ENCODE data around the gene DUSP21. TPM values are rescaled to one million over a fixed set of nuclear protein-coding genes. Genes with fewer than 3 reads are reported as not detected.
A peak's percentile ranks its signal among the peaks of the same experiment; 100 is the strongest.
"Not testable (repeated sequence)": the region's sequence is repeated elsewhere in the genome, so short reads cannot be mapped to it uniquely, and the experiment has no call there.

DUSP21 gene
- total RNA-seq, 4 donors from 2014 or later = not detected

DNA sequence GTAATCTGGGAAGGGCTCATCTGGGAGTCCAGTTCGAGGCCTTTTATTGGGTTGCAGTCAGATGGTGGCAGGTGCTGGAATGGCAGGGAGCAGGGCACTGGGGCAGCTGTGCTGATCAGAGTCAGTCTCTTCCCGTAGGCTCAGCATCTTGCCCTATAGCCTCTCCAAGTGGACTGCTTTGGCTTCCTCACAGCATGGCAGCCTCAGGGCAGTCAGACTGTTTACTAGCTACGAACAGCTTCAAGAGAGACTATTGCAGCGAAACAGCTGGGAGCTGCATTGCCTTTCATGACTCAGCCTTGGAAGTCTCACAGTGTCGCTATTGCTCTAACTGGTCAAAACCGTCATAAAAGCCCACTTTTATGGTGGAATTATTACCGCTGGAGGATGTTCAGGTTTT lies 26.8 kb upstream of the DUSP21 start:
- Histone ChIP-seq H3K4me1 (no peaks in the 10 kb centered on the region), H3K27me3 (no peaks in the 10 kb centered on the region), H3K27ac (no peak overlapping the region), H3K9me3 (no peaks in the 10 kb centered on the region), H3K36me3 (no peaks in the 10 kb centered on the region), H3K4me3 (no peak overlapping the region)
- ATAC-seq (no peak), DNase-seq (no peak)
- intact Hi-C loops (cut with DNase I; ENCODE audit: low total_unique reads) = no loop called here
- TF ChIP-seq, protein P1, sequence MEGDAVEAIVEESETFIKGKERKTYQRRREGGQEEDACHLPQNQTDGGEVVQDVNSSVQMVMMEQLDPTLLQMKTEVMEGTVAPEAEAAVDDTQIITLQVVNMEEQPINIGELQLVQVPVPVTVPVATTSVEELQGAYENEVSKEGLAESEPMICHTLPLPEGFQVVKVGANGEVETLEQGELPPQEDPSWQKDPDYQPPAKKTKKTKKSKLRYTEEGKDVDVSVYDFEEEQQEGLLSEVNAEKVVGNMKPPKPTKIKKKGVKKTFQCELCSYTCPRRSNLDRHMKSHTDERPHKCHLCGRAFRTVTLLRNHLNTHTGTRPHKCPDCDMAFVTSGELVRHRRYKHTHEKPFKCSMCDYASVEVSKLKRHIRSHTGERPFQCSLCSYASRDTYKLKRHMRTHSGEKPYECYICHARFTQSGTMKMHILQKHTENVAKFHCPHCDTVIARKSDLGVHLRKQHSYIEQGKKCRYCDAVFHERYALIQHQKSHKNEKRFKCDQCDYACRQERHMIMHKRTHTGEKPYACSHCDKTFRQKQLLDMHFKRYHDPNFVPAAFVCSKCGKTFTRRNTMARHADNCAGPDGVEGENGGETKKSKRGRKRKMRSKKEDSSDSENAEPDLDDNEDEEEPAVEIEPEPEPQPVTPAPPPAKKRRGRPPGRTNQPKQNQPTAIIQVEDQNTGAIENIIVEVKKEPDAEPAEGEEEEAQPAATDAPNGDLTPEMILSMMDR (IDR thresholded peaks at IDR 0.05 in 4 of 5, conservative IDR thresholded peaks at IDR 0.05 in 1 of 5) = no peak
- no peak for TF ChIP-seq POLR2A (IDR thresholded peaks at IDR 0.05)
- in situ Hi-C loops (cut with MboI; ENCODE audit: low sequenced_read_pairs in 4 of 4) = no loop called here

DNA sequence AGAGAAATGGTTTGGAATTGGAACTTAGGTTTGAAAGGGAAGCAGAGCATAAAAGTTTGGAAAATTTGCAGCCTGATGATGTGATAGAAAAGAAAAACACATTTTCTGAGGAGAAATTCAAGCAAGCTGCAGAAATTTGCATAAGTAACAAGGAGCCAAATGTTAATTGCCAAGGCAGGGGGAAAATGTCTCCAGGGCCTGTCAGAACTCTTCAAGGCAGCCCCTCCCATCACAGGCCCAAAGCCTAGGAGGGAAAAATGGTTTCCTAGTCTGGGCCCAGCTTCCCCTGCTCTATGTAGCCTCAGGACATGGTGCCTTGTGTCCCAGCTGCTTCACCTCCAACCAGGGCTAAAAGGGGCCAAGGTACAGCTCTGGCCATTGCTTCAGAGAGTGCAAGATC lies 21.2 kb upstream of the DUSP21 start:
- intact Hi-C loops (cut with DNase I; ENCODE audit: low total_unique reads) = no loop called here
- Histone ChIP-seq H3K9me3 (no peaks in the 10 kb centered on the region), H3K27me3 (no peaks in the 10 kb centered on the region), H3K4me3 (no peak overlapping the region), H3K27ac (no peak overlapping the region), H3K4me1 (no peaks in the 10 kb centered on the region), H3K36me3 (no peaks in the 10 kb centered on the region)
- in situ Hi-C loops (cut with MboI; ENCODE audit: low sequenced_read_pairs in 4 of 4) = no loop called here
- ATAC-seq = no peak
- TF ChIP-seq, protein P1 (IDR thresholded peaks at IDR 0.05 in 4 of 5, conservative IDR thresholded peaks at IDR 0.05 in 1 of 5) = no peak
- no peak for TF ChIP-seq POLR2A (IDR thresholded peaks at IDR 0.05)
- DNase-seq = no peak

DNA sequence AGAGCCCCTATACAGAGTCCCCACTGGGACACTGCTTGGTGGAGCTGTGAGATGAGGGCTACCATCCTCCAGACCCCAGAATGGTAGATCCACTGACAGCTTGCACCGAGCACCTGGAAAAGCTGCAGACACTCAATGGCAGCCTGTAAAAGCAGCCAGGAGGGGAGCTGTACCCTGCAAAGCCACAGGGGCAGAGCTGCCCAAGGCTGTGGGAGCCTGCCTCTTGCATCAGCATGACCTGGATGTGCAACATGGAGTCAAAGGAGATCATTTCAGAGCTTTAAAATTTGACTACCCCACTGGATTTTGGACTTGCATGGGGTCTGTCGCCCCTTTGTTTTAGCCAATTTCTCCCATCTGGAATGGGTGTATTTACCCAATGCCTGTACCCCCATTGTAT lies 20.6 kb upstream of the DUSP21 start:
- DNase-seq; H3K36me3 ChIP-seq; H3K27ac ChIP-seq; ATAC-seq; H3K4me3 ChIP-seq; H3K27me3 ChIP-seq; H3K4me1 ChIP-seq; intact Hi-C loops (cut with DNase I; ENCODE audit: low total_unique reads); H3K9me3 ChIP-seq; in situ Hi-C loops (cut with MboI; ENCODE audit: low sequenced_read_pairs in 4 of 4): not testable (repeated sequence)

DNA sequence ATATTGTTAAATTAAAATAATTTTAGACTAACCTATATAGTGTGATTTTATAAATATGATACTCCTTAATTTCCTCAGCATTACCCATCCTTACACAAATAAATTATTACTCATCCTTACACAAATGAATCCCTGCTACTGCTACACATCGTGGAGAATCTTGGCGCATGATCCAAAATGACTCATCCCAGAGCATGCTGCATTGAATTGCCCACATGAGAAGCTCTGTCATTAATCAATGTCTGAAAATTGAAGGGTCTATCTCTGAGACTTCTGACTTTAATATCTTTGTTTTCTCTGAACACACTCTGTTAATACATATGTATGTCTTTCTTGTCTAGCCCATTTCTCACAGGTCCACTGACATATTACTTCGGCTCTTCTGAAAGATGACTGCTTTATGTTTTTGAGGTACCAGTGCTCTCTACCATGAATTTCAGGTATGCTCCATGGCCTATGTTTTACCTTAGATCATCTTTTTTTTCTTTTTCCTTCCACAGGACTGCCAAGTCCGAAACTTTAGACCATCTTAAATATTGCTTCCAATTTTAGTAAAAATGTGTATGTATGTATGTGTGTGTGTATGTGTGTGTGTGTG lies 15.7 kb upstream of the DUSP21 start:
- TF ChIP-seq, protein P1 (IDR thresholded peaks at IDR 0.05 in 4 of 5, conservative IDR thresholded peaks at IDR 0.05 in 1 of 5) = no peak
- no peak for TF ChIP-seq POLR2A (IDR thresholded peaks at IDR 0.05)
- ATAC-seq (peak in 1 of 2 donors; percentile 73), DNase-seq (peak in 1 of 2 donors; percentile 12)
- Histone ChIP-seq H3K4me3 (no peak overlapping the region), H3K4me1 (no peaks in the 10 kb centered on the region), H3K27me3 (no peaks in the 10 kb centered on the region), H3K9me3 (no peaks in the 10 kb centered on the region), H3K36me3 (no peaks in the 10 kb centered on the region), H3K27ac (no peak overlapping the region)
- intact Hi-C loops (cut with DNase I; ENCODE audit: low total_unique reads) = no loop called here
- in situ Hi-C loops (cut with MboI; ENCODE audit: low sequenced_read_pairs in 4 of 4) = no loop called here

DNA sequence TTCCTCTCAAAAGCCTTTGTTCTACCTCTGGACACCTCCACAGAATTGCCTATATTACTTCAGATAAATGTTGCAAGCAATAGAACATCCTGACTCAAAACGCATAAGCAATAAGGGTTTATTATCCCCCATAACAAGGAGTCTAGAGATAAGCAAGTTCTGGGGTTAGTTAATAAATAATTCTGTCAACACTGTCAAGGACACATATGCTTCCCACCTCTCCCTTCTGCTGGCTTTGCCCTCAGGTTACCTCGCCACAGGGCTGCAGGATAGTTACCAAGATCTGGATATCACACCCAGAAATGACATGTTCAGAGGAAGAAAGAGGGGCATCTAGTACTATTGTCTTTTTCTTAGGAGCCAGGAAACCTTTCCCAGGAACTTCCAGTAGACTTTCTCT lies 14.0 kb upstream of the DUSP21 start:
- H3K4me3 ChIP-seq = no peak overlapping the region
- no peaks in the 10 kb centered on the region for H3K36me3 ChIP-seq
- ATAC-seq (no peak), DNase-seq (no peak)
- H3K4me1 ChIP-seq = no peaks in the 10 kb centered on the region
- TF ChIP-seq, protein P1 (IDR thresholded peaks at IDR 0.05 in 4 of 5, conservative IDR thresholded peaks at IDR 0.05 in 1 of 5) = no peak
- TF ChIP-seq POLR2A (IDR thresholded peaks at IDR 0.05) = no peak
- in situ Hi-C loops (cut with MboI; ENCODE audit: low sequenced_read_pairs in 4 of 4) = no loop called here
- no peaks in the 10 kb centered on the region for H3K27me3 ChIP-seq
- no peak overlapping the region for H3K27ac ChIP-seq
- intact Hi-C loops (cut with DNase I; ENCODE audit: low total_unique reads) = no loop called here
- H3K9me3 ChIP-seq = no peaks in the 10 kb centered on the region

Data from gastrocnemius medialis (tissue), 4 donors.